Nephron progenitor cell (in vitro differentiated cells): ENCODE measurements around the gene RRAS2.

ENCODE experiments used
- DNase-seq: peaks from one replicate; pipeline ENCODE4 v3.0.0; 2021
- H3K27ac Mint-ChIP-seq: 2 replicates; pipeline ENCODE4 v1.8.0; 2021; ENCODE audit warnings: mild to moderate bottlenecking, moderate library complexity, mixed read lengths
- H3K27me3 Mint-ChIP-seq: 2 replicates; pipeline ENCODE4 v1.8.0; 2021; ENCODE audit warnings: mild to moderate bottlenecking, low read depth, mixed read lengths; ENCODE audit not compliant: poor library complexity
- H3K36me3 Mint-ChIP-seq: 2 replicates; pipeline ENCODE4 v1.8.0; 2021; ENCODE audit warnings: low read depth, mixed read lengths
- H3K4me1 Mint-ChIP-seq: 2 replicates; pipeline ENCODE4 v1.8.0; 2021; ENCODE audit warnings: mixed read lengths
- H3K4me3 Mint-ChIP-seq: 2 replicates; pipeline ENCODE4 v1.8.0; 2021; ENCODE audit warnings: mild to moderate bottlenecking, moderate library complexity, mixed read lengths
- H3K9me3 Mint-ChIP-seq: 2 replicates; pipeline ENCODE4 v1.8.0; 2021; ENCODE audit warnings: mild to moderate bottlenecking, moderate library complexity, mixed read lengths
- CTCF ChIP-seq: fragments of 200-600 bp; sonication (generic); IDR thresholded peaks from 2 replicates; pipeline ENCODE4 v1.5.0; 2021; ENCODE audit warnings: antibody characterized with exemption

The RRAS2 gene

DNA sequence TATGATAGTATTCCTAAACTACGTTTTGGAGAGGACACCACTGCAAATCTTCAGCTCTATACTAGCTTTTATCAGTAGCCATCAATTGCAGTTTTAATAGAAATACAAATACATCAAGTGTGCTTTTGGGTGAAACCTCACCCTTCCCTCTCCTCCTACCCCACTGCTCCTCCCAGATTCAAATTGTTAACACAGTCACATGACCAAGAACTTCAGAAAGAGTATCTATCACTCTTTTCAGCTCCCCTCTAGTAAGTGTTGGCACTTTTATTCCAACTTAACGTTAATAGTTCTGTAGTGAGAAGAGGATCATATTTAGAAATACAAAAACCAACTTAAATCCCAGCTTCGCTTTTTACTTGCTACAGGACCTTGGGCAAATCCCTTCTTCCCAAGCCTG, 17.0 kb downstream of the RRAS2 start:
- Mint-ChIP-seq H3K36me3 (peaks cover 55% of the 10 kb centered on the region), H3K9me3 (peaks cover 64% of the 10 kb centered on the region), H3K27ac (no peak overlapping the region), H3K4me3 (no peak overlapping the region), H3K4me1 (no peaks in the 10 kb centered on the region), H3K27me3 (peaks cover 4% of the 10 kb centered on the region)
- no peak for TF ChIP-seq CTCF
- no peak for DNase-seq

GRCh38 chr11:14340721-14341120, 18.3 kb downstream of the RRAS2 start:
- peaks cover 67% of the 10 kb centered on the region for H3K9me3 Mint-ChIP-seq
- H3K4me3 Mint-ChIP-seq: no peak overlapping the region
- no peak for DNase-seq
- peaks cover 6% of the 10 kb centered on the region for H3K27me3 Mint-ChIP-seq
- TF ChIP-seq CTCF: no peak
- no peaks in the 10 kb centered on the region for H3K4me1 Mint-ChIP-seq
- no peak overlapping the region for H3K27ac Mint-ChIP-seq
- H3K36me3 Mint-ChIP-seq: peaks cover 60% of the 10 kb centered on the region

DNA sequence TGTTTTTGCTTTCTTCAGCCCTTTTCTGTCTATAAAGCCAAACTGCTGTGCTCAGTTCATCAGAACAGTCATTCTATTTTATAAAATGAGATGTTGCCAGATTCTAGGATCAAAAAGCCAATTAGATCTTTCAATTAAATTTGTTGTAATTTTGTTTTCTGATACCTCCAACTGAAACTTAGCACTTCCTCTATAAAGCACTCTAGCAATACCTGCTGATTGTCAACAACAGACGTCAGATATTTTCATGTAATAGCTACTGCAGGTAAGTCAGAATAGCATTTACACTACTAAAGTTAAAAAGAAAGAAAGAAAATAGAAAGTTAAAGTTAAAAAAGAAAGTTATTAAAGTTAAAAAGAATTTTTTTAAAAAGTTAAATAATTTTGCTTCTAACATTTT, 19.6 kb downstream of the RRAS2 start:
- H3K36me3 Mint-ChIP-seq: peaks cover 48% of the 10 kb centered on the region
- H3K4me1 Mint-ChIP-seq: no peaks in the 10 kb centered on the region
- H3K27me3 Mint-ChIP-seq: peaks cover 6% of the 10 kb centered on the region
- no peak overlapping the region for H3K4me3 Mint-ChIP-seq
- no peak for DNase-seq
- H3K9me3 Mint-ChIP-seq: peaks cover 56% of the 10 kb centered on the region
- TF ChIP-seq CTCF: no peak
- no peak overlapping the region for H3K27ac Mint-ChIP-seq

GRCh38 chr11:14336507-14337503, 22.2 kb downstream of the RRAS2 start:
- TF ChIP-seq CTCF: no peak
- no peak overlapping the region for H3K4me3 Mint-ChIP-seq
- peaks cover 30% of the 10 kb centered on the region for H3K36me3 Mint-ChIP-seq
- H3K4me1 Mint-ChIP-seq: no peaks in the 10 kb centered on the region
- DNase-seq: no peak
- peaks cover 43% of the 10 kb centered on the region for H3K9me3 Mint-ChIP-seq
- H3K27ac Mint-ChIP-seq: no peak overlapping the region
- peaks cover 2% of the 10 kb centered on the region for H3K27me3 Mint-ChIP-seq

DNA sequence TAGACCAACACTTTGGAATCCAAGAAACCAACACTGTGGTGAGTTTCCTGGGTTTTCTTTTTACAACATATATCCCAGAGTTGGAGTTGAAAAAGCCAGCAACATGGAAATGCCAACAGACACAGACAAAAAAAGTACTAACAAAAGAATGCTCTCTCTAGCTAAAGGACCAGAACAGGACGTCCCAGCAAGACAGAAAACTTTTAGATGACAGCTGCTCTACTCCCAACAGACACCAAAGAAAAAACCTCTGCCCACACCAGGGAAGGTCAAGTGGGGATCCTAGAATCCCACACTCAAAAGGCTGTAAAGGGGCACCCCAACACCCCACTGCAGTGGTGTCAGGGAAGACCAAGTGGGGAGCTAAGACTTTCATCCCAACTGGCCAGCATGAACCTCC, 23.3 kb downstream of the RRAS2 start:
- Mint-ChIP-seq H3K27ac (no peak overlapping the region), H3K4me3 (no peak overlapping the region), H3K9me3 (peaks cover 36% of the 10 kb centered on the region), H3K4me1 (no peaks in the 10 kb centered on the region), H3K27me3 (peaks cover 2% of the 10 kb centered on the region), H3K36me3 (peaks cover 22% of the 10 kb centered on the region)
- TF ChIP-seq CTCF: no peak
- DNase-seq: no peak

DNA sequence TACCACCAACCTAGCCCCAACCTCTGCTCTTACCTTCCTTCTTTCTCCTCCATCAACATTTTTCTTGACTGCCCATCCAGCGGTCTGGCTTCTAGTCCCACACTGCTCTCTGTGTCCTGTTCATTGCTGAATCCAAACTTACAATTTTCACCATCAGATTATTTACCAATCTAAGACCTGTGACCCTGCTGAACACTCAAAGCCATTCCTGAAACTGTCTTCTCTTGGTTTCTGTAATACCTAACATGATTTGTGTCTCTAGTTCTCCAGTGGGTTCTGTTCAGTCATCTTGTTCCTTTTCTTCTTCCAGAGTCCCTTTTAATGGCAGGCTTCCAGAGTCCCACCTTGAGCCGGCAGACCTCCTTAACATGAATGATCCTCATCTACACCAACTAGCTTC, 24.1 kb downstream of the RRAS2 start:
- Mint-ChIP-seq H3K4me1 (no peaks in the 10 kb centered on the region), H3K27ac (peak overlapping the region; percentile 6), H3K9me3 (peaks cover 31% of the 10 kb centered on the region), H3K4me3 (no peak overlapping the region), H3K36me3 (peaks cover 18% of the 10 kb centered on the region), H3K27me3 (peaks cover 2% of the 10 kb centered on the region)
- TF ChIP-seq CTCF: no peak
- DNase-seq: no peak
